PC-3 (cell line): ENCODE results near the gene FERD3L. TPM values are rescaled to one million over a fixed set of nuclear protein-coding genes. Genes with fewer than 3 reads are reported as not detected.

ENCODE experiments used
- ATAC-seq: fragments of 200-7000 bp; cut with Tn5 transposase; 2 replicates; pipeline ENCODE4 v1.9.1; 2020; ENCODE audit warnings: mild to moderate bottlenecking, moderate library complexity
- BruUV-seq: library from RNA; stranded (reverse); fragments of 400-500 nt; replicated peaks from 2 replicates; lab custom pipeline; 2021; lab: Mats Ljungman, UMichigan
- CTCF ChIA-PET: fragments of 300-600 bp; sonication (Branson Sonifier 250); formaldehyde crosslinking; loops from one replicate; lab custom pipeline; 2022; ENCODE audit warnings: antibody characterized with exemption; lab: Charles Lee
- POLR2A ChIA-PET: fragments of 300-600 bp; sonication (Branson Sonifier 250); formaldehyde crosslinking; loops from one replicate; lab custom pipeline; 2022; ENCODE audit warnings: antibody characterized with exemption; ENCODE audit not compliant: unreplicated experiment; lab: Charles Lee
- DNase-seq: peaks from one replicate; pipeline ENCODE4 v3.0.0-alpha.2; 2015
- H2AFZ ChIP-seq: fragments of 300-600 bp; sonication (generic); 2 replicates; pipeline ENCODE4 v1.6.0; 2016; ENCODE audit warnings: antibody characterized with exemption, low read length
- H3F3A ChIP-seq: fragments of 300-600 bp; sonication (generic); one replicate; pipeline ENCODE4 v1.6.0; 2017; ENCODE audit warnings: antibody characterized with exemption, low read length, control low read depth, mild to moderate bottlenecking; ENCODE audit not compliant: unreplicated experiment
- H3K27ac ChIP-seq: fragments of 300-600 bp; sonication (generic); 2 replicates; pipeline ENCODE4 v1.5.1; 2016; ENCODE audit warnings: mild to moderate bottlenecking, low read length
- H3K27me3 ChIP-seq: fragments of 300-600 bp; sonication (generic); 2 replicates; pipeline ENCODE4 v1.6.1; 2016; ENCODE audit warnings: low read length, mixed read lengths
- H3K36me3 ChIP-seq: fragments of 300-600 bp; sonication (generic); 2 replicates; pipeline ENCODE4 v1.6.1; 2016; ENCODE audit warnings: low read depth, mixed run types, low read length, mixed read lengths
- H3K4me1 ChIP-seq: fragments of 300-600 bp; sonication (generic); 2 replicates; pipeline ENCODE4 v1.5.1; 2016; ENCODE audit warnings: low read length; ENCODE audit not compliant: insufficient read depth
- H3K4me2 ChIP-seq: fragments of 300-600 bp; sonication (generic); 2 replicates; pipeline ENCODE4 v1.6.0; 2016; ENCODE audit warnings: low read length
- H3K4me3 ChIP-seq: fragments of 300-600 bp; sonication (generic); 2 replicates; pipeline ENCODE4 v1.5.1; 2016; ENCODE audit warnings: mild to moderate bottlenecking, low read length, mixed read lengths
- H3K79me2 ChIP-seq: fragments of 300-600 bp; sonication (generic); 2 replicates; pipeline ENCODE4 v1.6.1; 2017; ENCODE audit warnings: low read length, mixed read lengths
- H3K9ac ChIP-seq: fragments of 300-600 bp; sonication (generic); 2 replicates; pipeline ENCODE4 v1.6.0; 2016; ENCODE audit warnings: mild to moderate bottlenecking, low read length
- H3K9me2 ChIP-seq: fragments of 300-600 bp; sonication (generic); replicated peaks from 2 replicates; pipeline ENCODE4 v1.6.1; 2016; ENCODE audit warnings: mixed run types, low read length, mixed read lengths
- H3K9me3 ChIP-seq: fragments of 300-600 bp; sonication (generic); 2 replicates; pipeline ENCODE4 v1.6.1; 2016; ENCODE audit warnings: low read length, mixed read lengths
- H4K20me1 ChIP-seq: fragments of 300-600 bp; sonication (generic); 2 replicates; pipeline ENCODE4 v1.6.1; 2016; ENCODE audit warnings: low read length, mixed read lengths
- EZH2 ChIP-seq: fragments of 300-600 bp; sonication (generic); IDR thresholded peaks from one replicate; pipeline ENCODE4 v1.6.1; 2017; ENCODE audit warnings: antibody characterized with exemption, mild to moderate bottlenecking, low read length; ENCODE audit not compliant: unreplicated experiment
- EZH2phosphoT487 ChIP-seq: fragments of 300-600 bp; sonication (generic); IDR thresholded peaks from 2 replicates; pipeline ENCODE4 v1.6.1; 2018; ENCODE audit warnings: mild to moderate bottlenecking, antibody characterized with exemption, low read length, borderline replicate concordance
- intact Hi-C: fragments of 100-400 bp; cut with micrococcal nuclease; formaldehyde crosslinking; loops from 2 replicates; pipeline ENCODE4 v1.9.0; 2023
- total RNA-seq: library from RNA; depleted of rRNA; stranded (reverse); fragments of >200 nt; gene quantifications from 2 replicates; pipeline ENCODE4 v1.2.3, GENCODE V29; 2014
- TF ChIP-seq, protein P1 (sequence below): fragments of 300-600 bp; sonication (generic); conservative IDR thresholded peaks from 2 replicates; pipeline ENCODE4 v1.5.1; 2017; ENCODE audit warnings: antibody characterized with exemption, low read depth, mild to moderate bottlenecking, low read length

FERD3L gene
- total RNA-seq, 1 experiment from 2014 or later, result not detected

DNA sequence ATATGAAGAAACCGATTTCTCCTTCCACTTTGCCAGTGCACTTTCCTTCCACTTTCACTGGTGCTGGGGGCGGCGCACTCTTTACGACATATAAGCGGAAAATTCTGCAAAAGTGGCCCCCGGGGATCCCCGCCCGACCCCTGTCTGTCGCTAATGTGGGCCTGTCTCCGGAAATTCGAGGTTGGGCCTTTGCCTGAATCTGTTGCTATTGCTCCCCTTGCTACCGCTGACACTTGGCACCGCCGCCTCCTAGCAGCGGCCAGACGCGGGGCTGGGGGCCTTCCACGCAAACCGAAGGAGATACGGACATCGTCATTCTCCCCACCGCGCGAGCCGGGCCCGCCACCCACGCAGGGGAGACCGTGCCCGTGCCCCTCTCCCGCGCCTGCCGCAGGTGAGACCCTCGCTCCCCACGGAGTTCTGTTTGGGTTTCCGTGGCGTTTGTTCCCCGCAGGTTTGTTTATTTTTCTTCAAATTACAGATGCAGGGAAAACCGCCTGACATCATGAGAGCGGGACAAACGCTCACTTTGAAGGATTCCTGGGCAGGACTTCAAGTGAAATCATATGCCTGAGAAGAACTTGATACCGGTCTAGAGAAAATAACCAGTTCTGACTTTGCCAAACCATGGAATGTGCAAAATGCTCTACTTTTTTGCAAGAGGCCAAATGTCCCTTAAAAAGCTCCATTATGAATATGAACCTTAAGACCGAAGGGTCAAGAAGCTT, 32.8 kb downstream of the FERD3L start:
- ChIA-PET CTCF (no interaction called here), POLR2A (no interaction called here)
- Histone ChIP-seq H3K79me2 (peaks cover 33% of the 10 kb centered on the region), H3F3A (no peaks in the 10 kb centered on the region), H3K9me2 (no peaks in the 10 kb centered on the region), H3K36me3 (no peaks in the 10 kb centered on the region), H3K4me3 (no peak overlapping the region), H3K4me2 (no peak overlapping the region), H3K9me3 (no peaks in the 10 kb centered on the region), H3K4me1 (peaks cover 16% of the 10 kb centered on the region), H3K27me3 (no peaks in the 10 kb centered on the region), H3K27ac (no peak overlapping the region), H2AFZ (no peak overlapping the region), H3K9ac (no peak overlapping the region), H4K20me1 (peaks cover 9% of the 10 kb centered on the region; the same call in 1 of the 2 replicates)
- BruUV-seq, result no TSS peak
- intact Hi-C loops, result loop anchor here (5.0 to 10.0 kb wide), 2 partner anchors 50 to 88 kb away; no protein-coding TSS in a partner anchor
- ATAC-seq (no peak), DNase-seq (no peak)
- TF ChIP-seq EZH2, result no peak
- TF ChIP-seq, protein P1, sequence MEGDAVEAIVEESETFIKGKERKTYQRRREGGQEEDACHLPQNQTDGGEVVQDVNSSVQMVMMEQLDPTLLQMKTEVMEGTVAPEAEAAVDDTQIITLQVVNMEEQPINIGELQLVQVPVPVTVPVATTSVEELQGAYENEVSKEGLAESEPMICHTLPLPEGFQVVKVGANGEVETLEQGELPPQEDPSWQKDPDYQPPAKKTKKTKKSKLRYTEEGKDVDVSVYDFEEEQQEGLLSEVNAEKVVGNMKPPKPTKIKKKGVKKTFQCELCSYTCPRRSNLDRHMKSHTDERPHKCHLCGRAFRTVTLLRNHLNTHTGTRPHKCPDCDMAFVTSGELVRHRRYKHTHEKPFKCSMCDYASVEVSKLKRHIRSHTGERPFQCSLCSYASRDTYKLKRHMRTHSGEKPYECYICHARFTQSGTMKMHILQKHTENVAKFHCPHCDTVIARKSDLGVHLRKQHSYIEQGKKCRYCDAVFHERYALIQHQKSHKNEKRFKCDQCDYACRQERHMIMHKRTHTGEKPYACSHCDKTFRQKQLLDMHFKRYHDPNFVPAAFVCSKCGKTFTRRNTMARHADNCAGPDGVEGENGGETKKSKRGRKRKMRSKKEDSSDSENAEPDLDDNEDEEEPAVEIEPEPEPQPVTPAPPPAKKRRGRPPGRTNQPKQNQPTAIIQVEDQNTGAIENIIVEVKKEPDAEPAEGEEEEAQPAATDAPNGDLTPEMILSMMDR, result no peak
- TF ChIP-seq EZH2phosphoT487, result no peak

DNA sequence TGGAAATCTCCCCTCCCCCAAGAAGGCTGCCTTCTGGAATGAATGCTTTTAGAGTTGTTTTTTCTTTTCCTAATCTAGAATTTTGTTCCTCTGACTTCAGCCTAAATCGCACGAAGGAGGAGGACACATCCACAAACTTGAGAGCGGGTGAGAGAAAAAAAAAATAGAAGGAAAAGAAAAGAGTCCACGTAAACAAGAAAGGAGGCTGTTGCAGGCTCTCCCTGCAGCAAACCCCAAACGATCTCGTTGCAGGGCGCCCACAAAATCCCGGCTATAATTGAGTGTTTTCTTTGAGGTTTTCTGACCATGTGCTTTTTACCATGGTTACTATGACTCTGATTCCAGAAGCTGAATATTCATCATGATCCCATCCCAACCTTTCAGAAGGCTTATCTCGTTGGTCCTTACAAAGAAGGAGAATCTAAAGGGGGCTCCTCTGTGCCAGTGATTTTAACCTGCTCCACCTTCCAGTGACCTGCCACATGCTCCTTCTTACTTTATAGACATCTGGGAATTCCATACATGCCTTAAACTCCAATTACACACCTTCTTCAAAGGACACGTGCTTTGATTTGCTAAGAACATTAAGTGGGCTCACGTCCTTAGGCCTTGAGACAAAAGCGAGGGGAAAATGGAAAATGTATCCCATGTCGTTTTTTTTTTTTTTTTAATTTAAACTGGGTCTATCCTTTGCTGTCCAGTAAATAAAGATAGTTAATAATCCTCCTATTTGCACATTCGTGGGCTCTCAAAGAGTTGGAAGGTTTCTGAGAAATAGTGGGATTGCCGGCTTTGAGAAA, 33.5 kb downstream of the FERD3L start:
- H3K36me3 ChIP-seq, result no peaks in the 10 kb centered on the region
- peaks cover 16% of the 10 kb centered on the region for H3K4me1 ChIP-seq
- H3K4me3 ChIP-seq, result no peak overlapping the region
- no peaks in the 10 kb centered on the region for H3K9me3 ChIP-seq
- no peaks in the 10 kb centered on the region for H3K9me2 ChIP-seq
- CTCF ChIA-PET, result no interaction called here
- no peak overlapping the region for H3K4me2 ChIP-seq
- no peak overlapping the region for H3K27ac ChIP-seq
- intact Hi-C loops, result loop anchor here (5.0 to 10.0 kb wide), 2 partner anchors 49 to 87 kb away; no protein-coding TSS in a partner anchor
- no peak for TF ChIP-seq EZH2
- TF ChIP-seq, protein P1, result no peak
- no peak for TF ChIP-seq EZH2phosphoT487
- no peak for DNase-seq
- BruUV-seq, result no TSS peak
- no peaks in the 10 kb centered on the region for H3K27me3 ChIP-seq
- ATAC-seq, result no peak
- no peaks in the 10 kb centered on the region for H3F3A ChIP-seq
- H3K9ac ChIP-seq, result no peak overlapping the region
- peaks cover 32% of the 10 kb centered on the region for H3K79me2 ChIP-seq
- no peak overlapping the region for H2AFZ ChIP-seq
- POLR2A ChIA-PET, result no interaction called here
- H4K20me1 ChIP-seq, result peaks cover 9% of the 10 kb centered on the region; the same call in 1 of the 2 replicates
